NCI-H1694 (cell line): ENCODE measurements around the gene SLIT3.

Source experiments
- DNase-seq: peaks from one replicate; lab custom pipeline; 2025; lab: John Stamatoyannopoulos, UW

The SLIT3 gene

GRCh38 chr5:169029661-169030274 lies 271.2 kb downstream of the SLIT3 start:
- no peak for DNase-seq

DNA sequence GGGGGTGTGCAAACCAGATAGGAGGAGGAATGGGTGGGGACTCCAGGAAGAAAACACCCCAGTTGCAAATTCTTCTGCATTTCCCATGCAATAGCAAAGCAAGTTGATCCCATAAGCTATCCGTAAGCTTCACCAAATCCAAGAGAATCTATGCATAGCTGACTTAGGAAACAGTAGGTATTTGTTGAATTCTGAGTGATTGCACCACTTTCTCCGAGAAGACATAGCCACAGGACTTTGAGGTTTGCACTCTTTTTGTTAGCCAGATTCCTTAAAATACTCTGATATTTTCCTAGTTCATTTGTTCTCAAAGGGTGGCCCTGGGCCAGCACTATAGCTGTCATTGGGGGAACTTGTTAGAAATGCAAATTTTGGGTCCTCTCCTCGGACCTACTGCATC lies 271.9 kb downstream of the SLIT3 start:
- no peak for DNase-seq

- no peak for DNase-seq
Observed at GRCh38 chr5:169027501-169028061, 273.4 kb downstream of the SLIT3 start.

DNA sequence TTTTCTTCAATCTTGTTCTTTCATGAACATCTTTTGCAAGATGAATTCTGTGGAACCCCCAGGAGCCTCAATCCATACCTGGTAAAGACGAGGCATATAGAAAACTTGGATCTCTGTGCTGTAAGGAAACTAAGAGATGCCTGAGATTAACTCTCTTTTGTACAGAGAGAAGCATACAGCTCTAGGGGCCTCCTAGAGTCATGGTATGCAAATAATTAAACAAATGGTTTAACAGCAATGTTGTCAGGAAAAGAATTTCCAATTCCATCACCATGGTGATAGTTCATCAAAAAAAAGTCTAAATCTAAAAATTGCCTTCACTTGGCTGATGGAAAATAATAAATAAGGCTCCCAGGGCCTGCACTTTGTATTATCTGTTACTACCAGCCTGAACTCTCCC lies 275.4 kb downstream of the SLIT3 start:
- no peak for DNase-seq

GRCh38 chr5:169024421-169024820 lies 276.5 kb downstream of the SLIT3 start:
- no peak for DNase-seq

- DNase-seq: no peak
Observed at GRCh38 chr5:169022718-169023117, 278.2 kb downstream of the SLIT3 start.

GRCh38 chr5:169020102-169020501 lies 280.8 kb downstream of the SLIT3 start:
- no peak for DNase-seq

- no peak for DNase-seq
Observed at GRCh38 chr5:169018925-169019324, 282.0 kb downstream of the SLIT3 start.

GRCh38 chr5:169015991-169016390 lies 284.9 kb downstream of the SLIT3 start:
- no peak for DNase-seq

DNA sequence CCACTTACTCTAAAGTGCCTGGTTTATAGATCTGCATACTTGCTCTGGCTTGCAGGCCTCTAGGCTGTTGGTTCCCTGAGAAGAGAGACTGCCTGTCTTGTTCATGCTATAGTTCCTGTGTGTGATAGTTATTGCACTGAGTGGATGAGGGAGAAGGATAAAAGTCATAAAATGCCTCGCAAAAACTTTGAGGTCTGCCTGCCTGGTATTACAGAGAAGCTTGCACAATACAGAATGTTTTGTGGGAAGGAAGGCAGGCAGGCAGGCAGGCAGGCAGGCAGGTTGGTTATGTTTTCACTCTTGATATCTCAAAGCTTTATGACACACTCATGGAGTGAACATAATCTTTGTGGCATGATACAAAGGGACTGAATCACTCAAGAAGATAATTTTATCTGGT lies 287.1 kb downstream of the SLIT3 start:
- DNase-seq: no peak

- no peak for DNase-seq
Observed at GRCh38 chr5:169013208-169013728, 287.7 kb downstream of the SLIT3 start.

DNA sequence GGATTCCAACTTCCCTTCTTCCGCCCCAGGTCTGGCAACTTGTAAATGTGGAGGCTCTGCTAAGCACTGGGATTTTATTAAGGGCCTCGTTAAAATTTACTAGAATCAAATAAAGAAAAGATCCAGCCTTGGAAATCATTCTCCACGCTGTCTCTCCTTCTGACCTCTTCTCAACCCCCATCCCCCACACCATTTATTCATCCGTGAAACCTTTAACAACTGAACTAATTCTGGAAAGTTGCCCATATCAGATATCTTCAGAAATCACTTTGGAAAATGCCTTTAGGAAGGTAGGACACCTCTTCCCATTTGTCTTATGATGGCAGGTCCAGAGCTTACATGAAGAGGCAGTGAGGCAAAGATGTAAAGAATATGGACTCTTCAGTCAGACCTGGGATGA lies 288.5 kb downstream of the SLIT3 start:
- DNase-seq: no peak

DNA sequence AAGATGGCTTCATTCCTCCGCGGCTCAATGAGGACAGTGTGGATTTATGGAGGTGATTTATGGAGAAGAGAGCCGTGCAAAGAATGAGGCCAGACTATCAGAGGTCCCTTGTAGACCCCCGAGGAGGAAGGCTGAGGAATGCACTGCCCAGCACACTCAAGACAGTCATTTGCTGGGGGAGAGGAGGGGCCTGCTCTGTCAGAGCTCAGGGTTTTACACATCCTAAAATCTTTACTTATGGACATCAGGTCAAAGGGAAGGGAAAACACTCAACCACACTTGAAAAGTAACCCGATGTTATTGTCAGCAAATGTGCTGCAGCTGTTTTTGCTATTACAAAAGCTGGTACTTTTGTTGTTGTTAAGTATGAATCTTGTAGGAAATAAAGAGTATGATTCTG lies 289.5 kb downstream of the SLIT3 start:
- no peak for DNase-seq

DNA sequence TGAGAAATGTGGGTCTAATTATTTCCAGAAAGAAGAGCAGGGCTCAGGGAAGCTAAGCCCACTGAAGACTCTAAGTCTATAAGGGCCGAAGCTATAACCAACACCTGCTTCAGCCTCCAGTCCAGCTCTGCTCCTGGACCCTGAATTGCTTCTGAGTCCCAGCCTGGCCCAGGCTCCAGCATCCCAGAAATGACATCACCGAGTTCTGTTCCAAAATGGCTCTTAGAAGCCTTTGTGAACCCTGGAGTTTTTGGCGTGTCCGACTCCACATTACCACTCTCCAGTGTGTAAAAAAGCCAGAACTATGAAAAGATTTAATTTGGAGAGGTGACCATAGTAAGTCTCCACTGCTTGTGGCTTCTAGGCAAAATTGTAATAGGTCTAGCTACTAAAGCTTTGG lies 289.9 kb downstream of the SLIT3 start:
- DNase-seq: no peak

- no peak for DNase-seq
Observed at GRCh38 chr5:169009123-169009522, 291.8 kb downstream of the SLIT3 start.

- DNase-seq: no peak
Observed at GRCh38 chr5:169006842-169007790, 293.8 kb downstream of the SLIT3 start.

- DNase-seq: no peak
Observed at GRCh38 chr5:169004551-169004950, 296.4 kb downstream of the SLIT3 start.

- DNase-seq: no peak
Observed at GRCh38 chr5:169003721-169004541, 297.0 kb downstream of the SLIT3 start.

GRCh38 chr5:169002953-169003555 lies 297.9 kb downstream of the SLIT3 start:
- DNase-seq: no peak

GRCh38 chr5:169001394-169001793 lies 299.5 kb downstream of the SLIT3 start:
- no peak for DNase-seq

DNA sequence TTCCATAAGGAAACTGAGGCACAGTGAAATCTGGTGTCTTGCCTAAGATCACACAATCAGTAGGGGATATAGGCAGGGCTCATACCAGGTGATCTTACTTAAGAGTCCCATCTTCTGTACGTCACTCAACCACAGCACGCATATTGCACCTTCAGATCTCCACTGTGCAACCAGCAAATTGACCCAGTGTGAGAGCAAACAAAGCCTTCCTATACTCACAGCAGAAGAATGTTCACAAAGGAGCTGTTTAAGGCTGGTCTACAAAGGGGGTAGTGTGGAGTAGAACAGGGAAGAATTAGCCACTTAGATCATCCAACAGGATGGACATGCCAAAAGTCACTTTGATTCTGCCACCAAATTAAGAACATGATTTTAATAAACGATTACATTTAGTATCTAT lies 305.9 kb downstream of the SLIT3 start:
- DNase-seq: no peak

DNA sequence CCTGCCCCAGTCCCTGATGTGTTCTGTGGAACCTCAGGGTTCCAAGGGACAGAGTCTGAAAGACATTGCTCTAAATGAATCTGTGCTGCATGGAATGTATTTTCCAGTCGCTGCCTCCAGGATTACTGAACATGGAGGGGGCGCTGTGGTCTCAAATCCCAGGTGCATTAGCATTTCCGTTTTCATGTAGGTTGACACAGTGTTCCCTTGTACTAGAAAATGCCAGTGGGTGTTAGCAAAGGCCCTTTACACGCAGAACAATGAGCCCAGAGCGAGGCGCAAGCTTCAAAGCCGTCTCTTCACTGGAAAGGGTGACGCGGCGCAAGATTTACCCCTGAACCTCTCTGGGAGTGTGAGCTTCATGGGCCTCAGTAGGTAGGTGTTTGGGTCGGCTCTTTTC lies 308.3 kb downstream of the SLIT3 start:
- no peak for DNase-seq
